HepG2 (cell line): ENCODE results near the gene AP4S1. TPM values are rescaled to one million over a fixed set of nuclear protein-coding genes. Genes with fewer than 3 reads are reported as not detected.

Experiments
- AKAP8 ChIP-seq: sonication (generic); formaldehyde crosslinking; IDR thresholded peaks from 2 replicates; pipeline ENCODE4 v1.5.1; 2020; ENCODE audit warnings: mild to moderate bottlenecking, missing genetic modification reagents
- CENPX ChIP-seq: sonication (generic); formaldehyde crosslinking; IDR thresholded peaks from 2 replicates; pipeline ENCODE4 v1.9.0; 2021; ENCODE audit warnings: mild to moderate bottlenecking, missing genetic modification reagents, moderate library complexity
- CSRNP1 ChIP-seq: sonication (generic); formaldehyde crosslinking; IDR thresholded peaks from 2 replicates; pipeline ENCODE4 v1.8.1; 2023; ENCODE audit warnings: mild to moderate bottlenecking, missing genetic modification reagents
- E2F2 ChIP-seq: sonication (generic); formaldehyde crosslinking; IDR thresholded peaks from 2 replicates; pipeline ENCODE4 v1.4.0; 2020; ENCODE audit warnings: missing genetic modification reagents, borderline replicate concordance
- HDAC1 ChIP-seq: sonication (generic); formaldehyde crosslinking; IDR thresholded peaks from 2 replicates; pipeline ENCODE4 v1.5.1; 2020; ENCODE audit warnings: mild to moderate bottlenecking, missing genetic modification reagents
- KAT7 ChIP-seq: IDR thresholded peaks from 2 replicates; pipeline ENCODE4 v1.6.1; 2018; ENCODE audit warnings: borderline replicate concordance, missing compliant biosample characterization
- NR0B2 ChIP-seq: sonication (generic); formaldehyde crosslinking; IDR thresholded peaks from 2 replicates; pipeline ENCODE4 v1.4.0; 2020; ENCODE audit warnings: mild to moderate bottlenecking, missing genetic modification reagents
- REL ChIP-seq: sonication (generic); formaldehyde crosslinking; conservative IDR thresholded peaks from 2 replicates; pipeline ENCODE4 v1.8.0; 2022; ENCODE audit warnings: mild to moderate bottlenecking, missing genetic modification reagents, moderate library complexity
- REST ChIP-seq, 2 experiments: IDR thresholded peaks; 2 replicates each; pipeline ENCODE4 v1.6.1; 2011 to 2012; ENCODE audit warnings: low read length in 2 of 2, borderline replicate concordance in 1 of 2, low read depth in 1 of 2, mild to moderate bottlenecking in 1 of 2, moderate library complexity in 1 of 2
- SMC3 ChIP-seq: IDR thresholded peaks from 2 replicates; pipeline ENCODE4 v1.6.1; 2011; ENCODE audit warnings: low read length, improper control_type of control experiment
- ZBTB1 ChIP-seq: sonication (generic); formaldehyde crosslinking; IDR thresholded peaks from 2 replicates; pipeline ENCODE4 v1.4.0; 2020; ENCODE audit warnings: missing genetic modification reagents, borderline replicate concordance
- ZC3H13 ChIP-seq: sonication (generic); formaldehyde crosslinking; IDR thresholded peaks from 2 replicates; pipeline ENCODE4 v1.8.1; 2023; ENCODE audit warnings: mild to moderate bottlenecking, missing genetic modification reagents, moderate library complexity
- ZNF362 ChIP-seq: sonication (generic); formaldehyde crosslinking; IDR thresholded peaks from 2 replicates; pipeline ENCODE4 v1.4.0; 2020; ENCODE audit warnings: missing genetic modification reagents, mild to moderate bottlenecking, borderline replicate concordance
- ZNF556 ChIP-seq: sonication (generic); formaldehyde crosslinking; IDR thresholded peaks from 2 replicates; pipeline ENCODE4 v1.4.0; 2020; ENCODE audit warnings: mild to moderate bottlenecking, missing genetic modification reagents, borderline replicate concordance
- ZNF639 ChIP-seq: conservative IDR thresholded peaks from 2 replicates; pipeline ENCODE4 v1.6.1; 2018; ENCODE audit warnings: missing genetic modification reagents
- ZNF740 ChIP-seq: sonication (generic); formaldehyde crosslinking; IDR thresholded peaks from 2 replicates; pipeline ENCODE4 v1.4.0; 2020; ENCODE audit warnings: missing genetic modification reagents
- ZNF792 ChIP-seq: IDR thresholded peaks from 2 replicates; pipeline ENCODE4 v1.6.1; 2016
- ZSCAN30 ChIP-seq: sonication (generic); formaldehyde crosslinking; IDR thresholded peaks from 2 replicates; pipeline ENCODE4 v1.5.0; 2020; ENCODE audit warnings: mild to moderate bottlenecking, missing genetic modification reagents
- polyA plus RNA-seq, 8 experiments: library from polyadenylated mRNA; depleted of rRNA in 3 of 8; stranded (reverse) in 7 of 8; unstranded in 1 of 8; fragments of >200 nt; fragmentation: Illumina TruSeq in 4 of 8; extraction: Trizol in 4 of 8; gene quantifications; 2 replicates each; pipeline versions ENCODE4 v1.2.1 to v1.2.3, GENCODE V29; 2011 to 2016; ENCODE audit warnings: low read depth in 4 of 8, missing spikeins in 1 of 8, mixed read lengths in 1 of 8; ENCODE audit not compliant: insufficient read depth in 1 of 8
- total RNA-seq, 5 experiments: library from RNA; depleted of rRNA; stranded (reverse); fragments of >200 nt; fragmentation: Illumina TruSeq; extraction: Trizol; gene quantifications; 2 replicates each; pipeline ENCODE4 v1.2.3, GENCODE V29; 2016; ENCODE audit warnings: low read depth in 1 of 5

The AP4S1 gene
- total and polyA plus RNA-seq, 2 of the 13 experiments (the other 11 are each of a cell fraction or from before 2014, with no cell fraction given): 3.9 to 21.1 TPM

GRCh38 chr14:31025367-31026076 lies at the start of gene AP4S1 (continued):
- TF ChIP-seq REST (IDR thresholded peaks at IDR 0.05; ENCODE audit: borderline replicate concordance in 1 of 2, low read depth in 1 of 2, low read length in 2 of 2) (peak in 1 of 2 experiments; percentile 68; a peak in 2 of 4 replicates), KAT7 (CRISPR knock-in tag) (peak; percentile 88), AKAP8 (CRISPR knock-in tag) (peak; percentile 83), REL (CRISPR knock-in tag) (no peak), E2F2 (CRISPR knock-in tag) (peak; percentile 16; the same call in 1 of the 2 replicates), CSRNP1 (CRISPR knock-in tag) (peak; percentile 83; the same call in 1 of the 2 replicates), NR0B2 (CRISPR knock-in tag) (peak; percentile 89; the same call in 1 of the 2 replicates), ZC3H13 (CRISPR knock-in tag) (no peak), ZNF639 (no peak; the same call in 1 of the 2 replicates), ZNF362 (no peak; the same call in 1 of the 2 replicates), HDAC1 (CRISPR knock-in tag) (peak; percentile 92), ZNF740 (CRISPR knock-in tag) (no peak), SMC3 (no peak), ZSCAN30 (CRISPR knock-in tag) (0 out of 2 replicates have a peak, but pooled peaks have one; percentile 79), ZBTB1 (CRISPR knock-in tag) (peak; percentile 77; the same call in 1 of the 2 replicates), ZNF792 (peak; percentile 66; the same call in 1 of the 2 replicates), ZNF556 (CRISPR knock-in tag) (peak; percentile 29), CENPX (CRISPR knock-in tag) (no peak)
